IMR-90 (cell line): ENCODE results near the gene CCL23. TPM values are rescaled to one million over a fixed set of nuclear protein-coding genes. Genes with fewer than 3 reads are reported as not detected.

Experiments used
- ATAC-seq: fragments of 200-7000 bp; cut with Tn5 transposase; 2 replicates; pipeline ENCODE4 v1.9.1; 2020; ENCODE audit warnings: low read depth, mild to moderate bottlenecking, moderate library complexity
- BruUV-seq: library from RNA; stranded (reverse); fragments of 400-500 nt; replicated peaks from 2 replicates; lab custom pipeline; 2021; lab: Mats Ljungman, UMichigan
- CTCF ChIA-PET: fragments of 300-600 bp; formaldehyde crosslinking; extraction: SDS; loops from one replicate; lab custom pipeline; 2021; ENCODE audit warnings: antibody characterized with exemption; lab: Yijun Ruan, JAX
- POLR2A ChIA-PET: fragments of 300-600 bp; sonication (Branson Sonifier 250); formaldehyde crosslinking; loops from one replicate; lab custom pipeline; 2022; ENCODE audit warnings: antibody characterized with exemption; ENCODE audit not compliant: unreplicated experiment; lab: Charles Lee
- DNase-seq: peaks from one replicate; pipeline ENCODE4 v3.0.0; 2013
- H2AFZ ChIP-seq: replicated peaks from 2 replicates; pipeline ENCODE3; 2013; ENCODE audit warnings: low read length, mild to moderate bottlenecking; ENCODE audit not compliant: poor library complexity
- H2AK5ac ChIP-seq: 2 replicates; pipeline ENCODE4 v1.6.1; 2013; ENCODE audit warnings: low read depth, low read length, inconsistent platforms
- H2AK9ac ChIP-seq: replicated peaks from 2 replicates; pipeline ENCODE3; 2013; ENCODE audit warnings: mild to moderate bottlenecking, low read depth, low read length, moderate library complexity; ENCODE audit not compliant: poor library complexity
- H2BK120ac ChIP-seq: 2 replicates; pipeline ENCODE4 v1.6.1; 2013; ENCODE audit warnings: low read depth, low read length, inconsistent platforms
- H2BK15ac ChIP-seq: 3 replicates; pipeline ENCODE4 v1.6.1; 2013; ENCODE audit warnings: low read depth, low read length, inconsistent platforms
- H2BK20ac ChIP-seq: 2 replicates; pipeline ENCODE4 v1.6.1; 2013; ENCODE audit warnings: low read depth, mild to moderate bottlenecking, inconsistent platforms, low read length, moderate library complexity
- H2BK5ac ChIP-seq: 2 replicates; pipeline ENCODE4 v1.6.1; 2013; ENCODE audit warnings: mild to moderate bottlenecking, low read depth, low read length, inconsistent platforms; ENCODE audit not compliant: poor library complexity, severe bottlenecking
- H3K14ac ChIP-seq: replicated peaks from 2 replicates; pipeline ENCODE4 v1.6.1; 2013; ENCODE audit warnings: low read depth, low read length, inconsistent platforms
- H3K18ac ChIP-seq: 2 replicates; pipeline ENCODE4 v1.6.1; 2013; ENCODE audit warnings: low read depth, low read length, control low read depth
- H3K23ac ChIP-seq: 2 replicates; pipeline ENCODE4 v1.6.1; 2013; ENCODE audit warnings: low read depth, low read length, inconsistent platforms
- H3K27ac ChIP-seq: 2 replicates; pipeline ENCODE4 v1.5.1; 2013; ENCODE audit warnings: mild to moderate bottlenecking, control low read depth, low read length; ENCODE audit not compliant: insufficient read depth
- H3K27me3 ChIP-seq: 2 replicates; pipeline ENCODE4 v1.6.1; 2013; ENCODE audit warnings: low read length; ENCODE audit not compliant: control insufficient read depth, insufficient read depth
- H3K36me3 ChIP-seq: 2 replicates; pipeline ENCODE4 v1.6.1; 2013; ENCODE audit warnings: low read length, mixed read lengths; ENCODE audit not compliant: control insufficient read depth, insufficient read depth
- H3K4ac ChIP-seq: 2 replicates; pipeline ENCODE4 v1.6.1; 2013; ENCODE audit warnings: low read depth, low read length, inconsistent platforms
- H3K4me1 ChIP-seq: 2 replicates; pipeline ENCODE4 v1.6.1; 2013; ENCODE audit warnings: low read length, mixed read lengths; ENCODE audit not compliant: control insufficient read depth, insufficient read depth
- H3K4me2 ChIP-seq: 2 replicates; pipeline ENCODE4 v1.6.1; 2013; ENCODE audit warnings: low read depth, mild to moderate bottlenecking, control low read depth, low read length, moderate library complexity
- H3K4me3 ChIP-seq: 2 replicates; pipeline ENCODE4 v1.5.1; 2013; ENCODE audit warnings: low read depth, mild to moderate bottlenecking, control low read depth, low read length, moderate library complexity; ENCODE audit not compliant: insufficient read depth
- H3K56ac ChIP-seq: 2 replicates; pipeline ENCODE4 v1.6.1; 2013; ENCODE audit warnings: low read length, inconsistent platforms; ENCODE audit not compliant: insufficient read depth; ENCODE audit errors: extremely low read depth
- H3K79me1 ChIP-seq, 2 experiments: 2 replicates each; pipeline ENCODE4 v1.6.1; 2013; ENCODE audit warnings: low read length in 2 of 2, inconsistent platforms in 1 of 2, low read depth in 1 of 2
- H3K9ac ChIP-seq: 2 replicates; pipeline ENCODE4 v1.6.1; 2013; ENCODE audit warnings: low read depth, low read length, control low read depth
- H3K9me1 ChIP-seq: 2 replicates; pipeline ENCODE4 v1.6.1; 2013; ENCODE audit warnings: low read length, inconsistent platforms; ENCODE audit not compliant: insufficient read depth
- H3K9me3 ChIP-seq: 2 replicates; pipeline ENCODE4 v1.6.1; 2013; ENCODE audit warnings: low read length; ENCODE audit not compliant: control insufficient read depth, insufficient read depth
- H4K20me1 ChIP-seq: 2 replicates; pipeline ENCODE4 v1.6.1; 2013; ENCODE audit warnings: low read length, inconsistent platforms; ENCODE audit not compliant: insufficient read depth
- H4K5ac ChIP-seq: 2 replicates; pipeline ENCODE4 v1.6.1; 2013; ENCODE audit warnings: mild to moderate bottlenecking, low read depth, low read length, control low read depth
- H4K8ac ChIP-seq, 2 experiments: 2 replicates each; pipeline ENCODE4 v1.6.1; 2013; ENCODE audit warnings: low read depth in 2 of 2, low read length in 2 of 2, control low read depth in 1 of 2, inconsistent platforms in 1 of 2
- H4K91ac ChIP-seq: 2 replicates; pipeline ENCODE4 v1.6.1; 2013; ENCODE audit warnings: low read depth, low read length, inconsistent platforms; ENCODE audit not compliant: insufficient read depth
- BHLHE40 ChIP-seq: fragments of 150-350 bp; IDR thresholded peaks from 2 replicates; pipeline ENCODE4 v1.6.1; 2016; ENCODE audit warnings: mild to moderate bottlenecking, low read depth, low read length
- CEBPB ChIP-seq: IDR thresholded peaks from 2 replicates; pipeline ENCODE4 v1.6.1; 2012; ENCODE audit warnings: low read depth, low read length, improper control_type of control experiment
- CHD1 ChIP-seq: IDR thresholded peaks from 2 replicates; pipeline ENCODE4 v1.6.1; 2012; ENCODE audit warnings: low read depth, low read length, improper control_type of control experiment
- MAFK ChIP-seq: IDR thresholded peaks from 2 replicates; pipeline ENCODE4 v1.6.1; 2012; ENCODE audit warnings: low read depth, low read length, improper control_type of control experiment
- MAZ ChIP-seq: IDR thresholded peaks from 2 replicates; pipeline ENCODE4 v1.6.1; 2012; ENCODE audit warnings: low read depth, mild to moderate bottlenecking, low read length, improper control_type of control experiment, moderate library complexity, borderline replicate concordance
- NFE2L2 ChIP-seq: fragments of 150-350 bp; IDR thresholded peaks from 2 replicates; pipeline ENCODE4 v1.6.1; 2016; ENCODE audit warnings: low read depth, mild to moderate bottlenecking, low read length
- POLR2A ChIP-seq: IDR thresholded peaks from 2 replicates; pipeline ENCODE4 v1.6.1; 2012; ENCODE audit warnings: mild to moderate bottlenecking, low read depth, low read length
- RAD21 ChIP-seq: IDR thresholded peaks from 2 replicates; pipeline ENCODE4 v1.6.1; 2012; ENCODE audit warnings: low read length, improper control_type of control experiment
- RFX5 ChIP-seq: IDR thresholded peaks from 2 replicates; pipeline ENCODE4 v1.8.0; 2012; ENCODE audit warnings: low read depth, mild to moderate bottlenecking, low read length, moderate library complexity
- SMC3 ChIP-seq: fragments of 150-350 bp; IDR thresholded peaks from 2 replicates; pipeline ENCODE4 v1.6.1; 2016; ENCODE audit warnings: low read depth, mild to moderate bottlenecking, antibody characterized with exemption, low read length, moderate library complexity
- WGBS, 2 experiments: methylation state at CpG; one replicate each; pipeline versions ENCODE4 v1.1.5 to v1.1.7; 2013; ENCODE audit warnings: missing lambda C conversion rate in 2 of 2; ENCODE audit not compliant: insufficient read length in 1 of 2; ENCODE audit errors: extremely low coverage in 2 of 2; 5-methylcytosine and 5-hydroxymethylcytosine counted together
- dilution Hi-C: fragments of 300-500 bp; cut with HindIII; formaldehyde crosslinking; loops from one replicate; pipeline ENCODE4 v1.14.3; 2018; ENCODE audit warnings: low sequenced_read_pairs; ENCODE audit not compliant: unreplicated experiment
- in situ Hi-C: fragments of 300-500 bp; cut with MboI; formaldehyde crosslinking; loops from 3 replicates; pipeline ENCODE4 v1.14.3; 2019; ENCODE audit warnings: low sequenced_read_pairs, inconsistent platforms, mixed read lengths
- intact Hi-C: fragments of 100-400 bp; cut with micrococcal nuclease; formaldehyde crosslinking; loops from 2 replicates; pipeline ENCODE4 v1.10.0; 2022
- polyA plus RNA-seq, 3 experiments: library from polyadenylated mRNA; depleted of rRNA; stranded (reverse); fragments of >200 nt; gene quantifications; 2 replicates each; pipeline ENCODE4 v1.2.3, GENCODE V29; 2012; ENCODE audit warnings: low replicate concordance in 1 of 3
- total RNA-seq: library from RNA; depleted of rRNA; stranded (reverse); fragments of >200 nt; gene quantifications from 2 replicates; pipeline ENCODE4 v1.2.3, GENCODE V29; 2012
- TF ChIP-seq, protein P1 (sequence below): conservative IDR thresholded peaks from 2 replicates; pipeline ENCODE4 v1.5.1; 2012; ENCODE audit warnings: mild to moderate bottlenecking, low read depth, low read length, improper control_type of control experiment
- TF ChIP-seq, protein P2 (sequence below): fragments of 150-350 bp; IDR thresholded peaks from 2 replicates; pipeline ENCODE4 v1.6.1; 2016; ENCODE audit warnings: low read depth, mild to moderate bottlenecking, low read length, moderate library complexity, borderline replicate concordance
- TF ChIP-seq, protein P3 (sequence below): fragments of 150-350 bp; IDR thresholded peaks from 2 replicates; pipeline ENCODE4 v1.6.1; 2017; ENCODE audit warnings: mild to moderate bottlenecking, antibody characterized with exemption, low read length, low read depth

The CCL23 gene
- total and polyA plus RNA-seq, 2 of the 4 experiments (the other 2 are of a cell fraction) = not detected

DNA sequence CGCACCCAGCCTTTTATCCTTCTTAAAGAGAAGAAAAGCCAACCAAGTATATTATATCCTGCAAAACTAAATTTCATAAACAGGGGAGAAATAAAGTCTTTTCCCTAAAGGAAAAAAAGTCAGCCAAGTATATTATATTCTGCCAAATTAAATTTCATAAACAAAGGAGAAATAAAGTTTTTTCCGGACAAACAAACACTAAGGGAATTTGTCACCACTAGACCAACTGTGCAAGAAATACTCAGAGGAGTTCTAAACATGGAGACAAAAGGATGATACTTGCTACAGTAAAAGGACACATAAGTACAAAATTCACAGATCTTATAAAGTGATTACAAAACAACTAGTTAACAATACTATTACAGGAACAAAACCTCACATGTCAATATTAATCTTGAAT is 31.9 kb upstream of the CCL23 start:
- H3K27me3 ChIP-seq = no peaks in the 10 kb centered on the region
- ChIA-PET POLR2A (no interaction called here), CTCF (no interaction called here)
- DNase-seq (no peak), ATAC-seq (no peak)
- no peak overlapping the region for H3K14ac ChIP-seq
- H2BK5ac ChIP-seq = no peak overlapping the region
- BruUV-seq = no TSS peak
- no peak overlapping the region for H3K9ac ChIP-seq
- no peaks in the 10 kb centered on the region for H3K9me3 ChIP-seq
- no peak overlapping the region for H2AFZ ChIP-seq
- H4K8ac ChIP-seq = no peak overlapping the region
- no peak overlapping the region for H2BK15ac ChIP-seq
- no peak overlapping the region for H3K4ac ChIP-seq
- H2BK120ac ChIP-seq = no peak overlapping the region
- no peak overlapping the region for H3K27ac ChIP-seq
- in situ Hi-C loops (no loop called here), intact Hi-C loops (loop anchor here (5.0 kb wide), 1 partner anchor 57 kb away; no protein-coding TSS in a partner anchor), dilution Hi-C loops (no loop called here)
- no peaks in the 10 kb centered on the region for H3K36me3 ChIP-seq
- no peak overlapping the region for H3K4me2 ChIP-seq
- H3K9me1 ChIP-seq = no peaks in the 10 kb centered on the region
- no peaks in the 10 kb centered on the region for H3K79me1 ChIP-seq
- H3K56ac ChIP-seq = no peak overlapping the region
- no peaks in the 10 kb centered on the region for H3K4me1 ChIP-seq
- TF ChIP-seq CHD1 = no peak
- TF ChIP-seq, protein P1, sequence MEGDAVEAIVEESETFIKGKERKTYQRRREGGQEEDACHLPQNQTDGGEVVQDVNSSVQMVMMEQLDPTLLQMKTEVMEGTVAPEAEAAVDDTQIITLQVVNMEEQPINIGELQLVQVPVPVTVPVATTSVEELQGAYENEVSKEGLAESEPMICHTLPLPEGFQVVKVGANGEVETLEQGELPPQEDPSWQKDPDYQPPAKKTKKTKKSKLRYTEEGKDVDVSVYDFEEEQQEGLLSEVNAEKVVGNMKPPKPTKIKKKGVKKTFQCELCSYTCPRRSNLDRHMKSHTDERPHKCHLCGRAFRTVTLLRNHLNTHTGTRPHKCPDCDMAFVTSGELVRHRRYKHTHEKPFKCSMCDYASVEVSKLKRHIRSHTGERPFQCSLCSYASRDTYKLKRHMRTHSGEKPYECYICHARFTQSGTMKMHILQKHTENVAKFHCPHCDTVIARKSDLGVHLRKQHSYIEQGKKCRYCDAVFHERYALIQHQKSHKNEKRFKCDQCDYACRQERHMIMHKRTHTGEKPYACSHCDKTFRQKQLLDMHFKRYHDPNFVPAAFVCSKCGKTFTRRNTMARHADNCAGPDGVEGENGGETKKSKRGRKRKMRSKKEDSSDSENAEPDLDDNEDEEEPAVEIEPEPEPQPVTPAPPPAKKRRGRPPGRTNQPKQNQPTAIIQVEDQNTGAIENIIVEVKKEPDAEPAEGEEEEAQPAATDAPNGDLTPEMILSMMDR = no peak
- TF ChIP-seq RFX5 = no peak
- TF ChIP-seq SMC3 = no peak
- no peak for TF ChIP-seq BHLHE40
- TF ChIP-seq POLR2A = no peak
- no peak for TF ChIP-seq NFE2L2
- TF ChIP-seq, protein P2, sequence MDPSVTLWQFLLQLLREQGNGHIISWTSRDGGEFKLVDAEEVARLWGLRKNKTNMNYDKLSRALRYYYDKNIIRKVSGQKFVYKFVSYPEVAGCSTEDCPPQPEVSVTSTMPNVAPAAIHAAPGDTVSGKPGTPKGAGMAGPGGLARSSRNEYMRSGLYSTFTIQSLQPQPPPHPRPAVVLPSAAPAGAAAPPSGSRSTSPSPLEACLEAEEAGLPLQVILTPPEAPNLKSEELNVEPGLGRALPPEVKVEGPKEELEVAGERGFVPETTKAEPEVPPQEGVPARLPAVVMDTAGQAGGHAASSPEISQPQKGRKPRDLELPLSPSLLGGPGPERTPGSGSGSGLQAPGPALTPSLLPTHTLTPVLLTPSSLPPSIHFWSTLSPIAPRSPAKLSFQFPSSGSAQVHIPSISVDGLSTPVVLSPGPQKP = no peak
- TF ChIP-seq RAD21 = no peak
- no peak for TF ChIP-seq MAFK
- TF ChIP-seq MAZ = no peak
- TF ChIP-seq CEBPB = no peak
- TF ChIP-seq, protein P3, sequence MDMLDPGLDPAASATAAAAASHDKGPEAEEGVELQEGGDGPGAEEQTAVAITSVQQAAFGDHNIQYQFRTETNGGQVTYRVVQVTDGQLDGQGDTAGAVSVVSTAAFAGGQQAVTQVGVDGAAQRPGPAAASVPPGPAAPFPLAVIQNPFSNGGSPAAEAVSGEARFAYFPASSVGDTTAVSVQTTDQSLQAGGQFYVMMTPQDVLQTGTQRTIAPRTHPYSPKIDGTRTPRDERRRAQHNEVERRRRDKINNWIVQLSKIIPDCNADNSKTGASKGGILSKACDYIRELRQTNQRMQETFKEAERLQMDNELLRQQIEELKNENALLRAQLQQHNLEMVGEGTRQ = no peak
- H3K23ac ChIP-seq = no peak overlapping the region
- no peak overlapping the region for H4K5ac ChIP-seq
- no peak overlapping the region for H2AK9ac ChIP-seq
- no peak overlapping the region for H3K4me3 ChIP-seq
- no CpG with 5 or more reads among the region's 2 CpGs for WGBS, 2 experiments
- no peak overlapping the region for H3K18ac ChIP-seq
- no peak overlapping the region for H2BK20ac ChIP-seq
- H2AK5ac ChIP-seq = no peak overlapping the region
- no peaks in the 10 kb centered on the region for H4K20me1 ChIP-seq
- no peak overlapping the region for H4K91ac ChIP-seq
